K562 (cell line): Measurements from ENCODE around the gene MYO9A.

Experiments
- CBX8 ChIP-seq: fragments of 200-600 bp; sonication (generic); IDR thresholded peaks from 2 replicates; pipeline ENCODE4 v1.6.1; 2012; ENCODE audit warnings: borderline replicate concordance, mixed run types, low read depth, mild to moderate bottlenecking, moderate library complexity, mixed read lengths, low read length, control low read depth, inconsistent platforms; ENCODE audit not compliant: poor library complexity, severe bottlenecking; ENCODE audit errors: extremely low read depth
- TBP ChIP-seq: optimal IDR thresholded peaks from 2 replicates; pipeline ENCODE3; 2011; ENCODE audit warnings: low read depth, low read length, improper control_type of control experiment
- TF ChIP-seq, protein P1 (sequence below), 3 experiments: IDR thresholded peaks in 2 of 3; conservative IDR thresholded peaks in 1 of 3; 2 replicates each; pipeline ENCODE4 v1.5.1; 2011 to 2012; ENCODE audit warnings: low read length in 3 of 3, mild to moderate bottlenecking in 3 of 3, control low read depth in 2 of 3, improper control_type of control experiment in 1 of 3, inconsistent platforms in 1 of 3, low read depth in 1 of 3, mixed read lengths in 1 of 3, moderate library complexity in 1 of 3; ENCODE audit not compliant: insufficient read depth in 2 of 3

DNA sequence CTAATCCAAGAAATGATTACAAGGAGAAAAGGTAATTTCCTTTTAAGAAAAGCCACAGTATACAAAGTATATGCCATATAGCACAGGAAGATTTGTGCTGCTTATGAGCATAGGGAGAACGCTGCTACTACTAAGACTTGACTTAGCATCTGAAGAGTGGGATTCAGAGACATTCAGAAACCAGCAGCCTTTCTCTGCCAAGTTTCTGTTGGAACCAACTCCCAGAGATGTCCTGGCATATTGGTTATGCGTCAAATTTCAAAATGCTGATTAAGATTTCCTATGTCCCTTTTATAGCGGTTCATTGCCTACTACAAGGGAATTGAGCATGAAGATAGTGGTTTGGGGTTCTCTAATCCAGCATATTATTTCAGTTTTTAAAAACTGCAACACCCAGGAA, 302.6 kb downstream of the MYO9A start:
- TF ChIP-seq TBP (no peak), CBX8 (no peak)
- TF ChIP-seq, protein P1, sequence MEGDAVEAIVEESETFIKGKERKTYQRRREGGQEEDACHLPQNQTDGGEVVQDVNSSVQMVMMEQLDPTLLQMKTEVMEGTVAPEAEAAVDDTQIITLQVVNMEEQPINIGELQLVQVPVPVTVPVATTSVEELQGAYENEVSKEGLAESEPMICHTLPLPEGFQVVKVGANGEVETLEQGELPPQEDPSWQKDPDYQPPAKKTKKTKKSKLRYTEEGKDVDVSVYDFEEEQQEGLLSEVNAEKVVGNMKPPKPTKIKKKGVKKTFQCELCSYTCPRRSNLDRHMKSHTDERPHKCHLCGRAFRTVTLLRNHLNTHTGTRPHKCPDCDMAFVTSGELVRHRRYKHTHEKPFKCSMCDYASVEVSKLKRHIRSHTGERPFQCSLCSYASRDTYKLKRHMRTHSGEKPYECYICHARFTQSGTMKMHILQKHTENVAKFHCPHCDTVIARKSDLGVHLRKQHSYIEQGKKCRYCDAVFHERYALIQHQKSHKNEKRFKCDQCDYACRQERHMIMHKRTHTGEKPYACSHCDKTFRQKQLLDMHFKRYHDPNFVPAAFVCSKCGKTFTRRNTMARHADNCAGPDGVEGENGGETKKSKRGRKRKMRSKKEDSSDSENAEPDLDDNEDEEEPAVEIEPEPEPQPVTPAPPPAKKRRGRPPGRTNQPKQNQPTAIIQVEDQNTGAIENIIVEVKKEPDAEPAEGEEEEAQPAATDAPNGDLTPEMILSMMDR (IDR thresholded peaks at IDR 0.05 in 2 of 3, conservative IDR thresholded peaks at IDR 0.05 in 1 of 3; ENCODE audit: insufficient read depth in 2 of 3, low read depth in 1 of 3, low read length in 3 of 3) = no peak
